H1 (cell line): ENCODE data around the gene LRRC55. TPM values are rescaled to one million over a fixed set of nuclear protein-coding genes. Genes with fewer than 3 reads are reported as not detected.

Experiments used
- CTCF ChIA-PET: fragments of 300-600 bp; sonication (Branson Sonifier 250); formaldehyde crosslinking; loops from one replicate; lab custom pipeline; 2021; ENCODE audit not compliant: partially characterized antibody; lab: Charles Lee
- POLR2A ChIA-PET: fragments of 300-600 bp; sonication (Branson Sonifier 250); formaldehyde crosslinking; loops from one replicate; lab custom pipeline; 2021; ENCODE audit warnings: inconsistent platforms; ENCODE audit not compliant: partially characterized antibody; lab: Charles Lee
- DNase-seq, 2 experiments: peaks; one replicate each; pipeline versions ENCODE4 v3.0.0 to v3.0.0-alpha.2; 2010 to 2022; ENCODE audit warnings: low spot score in 2 of 2, low read depth in 1 of 2, mixed read lengths in 1 of 2
- FAIRE-seq: peaks from 2 replicates; lab custom pipeline; 2011; peaks lifted over from hg19 to GRCh38; lab: Jason Lieb, UNC
- H2AFZ ChIP-seq: 2 replicates; pipeline ENCODE4 v1.8.1; 2012; ENCODE audit warnings: low read length, inconsistent platforms
- H2AK5ac ChIP-seq: 2 replicates; pipeline ENCODE4 v1.6.1; 2013; ENCODE audit warnings: low read depth, low read length
- H2BK120ac ChIP-seq: replicated peaks from 2 replicates; pipeline ENCODE3; 2013; ENCODE audit warnings: low read depth, low read length, inconsistent platforms
- H2BK12ac ChIP-seq: 2 replicates; pipeline ENCODE4 v1.6.1; 2013; ENCODE audit warnings: low read depth, low read length
- H2BK15ac ChIP-seq: 2 replicates; pipeline ENCODE4 v1.6.1; 2013; ENCODE audit warnings: low read length
- H2BK20ac ChIP-seq: 2 replicates; pipeline ENCODE4 v1.6.1; 2013; ENCODE audit warnings: low read length
- H2BK5ac ChIP-seq: 2 replicates; pipeline ENCODE4 v1.6.1; 2013; ENCODE audit warnings: low read depth, low read length
- H3K14ac ChIP-seq: 2 replicates; pipeline ENCODE4 v1.6.1; 2013; ENCODE audit warnings: inconsistent platforms; ENCODE audit not compliant: insufficient read length
- H3K18ac ChIP-seq: 2 replicates; pipeline ENCODE4 v1.6.1; 2013; ENCODE audit warnings: low read length; ENCODE audit errors: extremely low read depth
- H3K23ac ChIP-seq: 2 replicates; pipeline ENCODE4 v1.6.1; 2013; ENCODE audit warnings: inconsistent platforms; ENCODE audit not compliant: insufficient read length
- H3K23me2 ChIP-seq: 2 replicates; pipeline ENCODE4 v1.6.1; 2013; ENCODE audit warnings: low read depth, low read length
- H3K27ac ChIP-seq: 2 replicates; pipeline ENCODE4 v1.6.1; 2011; ENCODE audit warnings: low read depth, low read length, inconsistent platforms
- H3K27me3 ChIP-seq, 4 experiments: replicated peaks in 1 of 4; 1 replicate in 1 of 4; 2 replicates in 3 of 4; pipeline versions ENCODE4 v1.6.1 to v1.8.1; 2011 to 2013; ENCODE audit warnings: low read length in 3 of 4, mild to moderate bottlenecking in 3 of 4, inconsistent platforms in 2 of 4, mixed read lengths in 2 of 4, moderate library complexity in 1 of 4; ENCODE audit not compliant: control insufficient read depth in 3 of 4, insufficient read depth in 3 of 4; ENCODE audit errors: extremely low read depth in 1 of 4
- H3K36me3 ChIP-seq, 4 experiments: 2 replicates each; pipeline versions ENCODE4 v1.6.1 to v1.8.1; 2011 to 2013; ENCODE audit warnings: mild to moderate bottlenecking in 4 of 4, low read length in 3 of 4, moderate library complexity in 2 of 4, control low read depth in 1 of 4, inconsistent platforms in 1 of 4; ENCODE audit not compliant: insufficient read depth in 4 of 4, control insufficient read depth in 2 of 4
- H3K4ac ChIP-seq: replicated peaks from 2 replicates; pipeline ENCODE3; 2013; ENCODE audit warnings: low read length, low read depth, mixed read lengths, inconsistent platforms; ENCODE audit not compliant: insufficient read length
- H3K4me1 ChIP-seq, 4 experiments: replicated peaks in 1 of 4; 1 replicate in 1 of 4; 2 replicates in 3 of 4; pipeline versions ENCODE4 v1.6.1 to v1.8.1; 2011 to 2013; ENCODE audit warnings: low read length in 3 of 4, inconsistent platforms in 2 of 4, mixed read lengths in 1 of 4; ENCODE audit not compliant: insufficient read depth in 4 of 4, control insufficient read depth in 3 of 4
- H3K4me2 ChIP-seq, 2 experiments: 2 replicates each; pipeline versions ENCODE4 v1.6.1 to v1.8.1; 2011 to 2013; ENCODE audit warnings: low read depth in 2 of 2, low read length in 2 of 2, control low read depth in 1 of 2, inconsistent platforms in 1 of 2, mild to moderate bottlenecking in 1 of 2; ENCODE audit not compliant: insufficient read depth in 1 of 2
- H3K4me3 ChIP-seq, 4 experiments: fragments of 200-600, 300-600 bp in 1 of 4; sonication (generic), shearing (Covaris generic), sonication (Bioruptor Twin) in 1 of 4; 2 replicates each; pipeline versions ENCODE4 v1.5.1 to v1.8.1; 2011 to 2016; ENCODE audit warnings: low read length in 4 of 4, low read depth in 3 of 4, control low read depth in 2 of 4, inconsistent platforms in 2 of 4, mild to moderate bottlenecking in 2 of 4, mixed read lengths in 1 of 4, moderate library complexity in 1 of 4; ENCODE audit not compliant: insufficient read depth in 2 of 4; ENCODE audit errors: extremely low read depth in 1 of 4
- H3K56ac ChIP-seq: replicated peaks from 2 replicates; pipeline ENCODE3; 2013; ENCODE audit warnings: low read depth, mild to moderate bottlenecking, mixed read lengths, low read length, inconsistent platforms; ENCODE audit not compliant: insufficient read length
- H3K79me1 ChIP-seq: 2 replicates; pipeline ENCODE4 v1.6.1; 2013; ENCODE audit warnings: low read depth, low read length, control low read depth
- H3K79me2 ChIP-seq, 2 experiments: 2 replicates each; pipeline versions ENCODE4 v1.6.1 to v1.8.1; 2012 to 2013; ENCODE audit warnings: low read length in 2 of 2, mild to moderate bottlenecking in 2 of 2, inconsistent platforms in 1 of 2; ENCODE audit not compliant: insufficient read depth in 2 of 2, control insufficient read depth in 1 of 2
- H3K9ac ChIP-seq, 4 experiments: replicated peaks in 1 of 4; 1 replicate in 1 of 4; 2 replicates in 3 of 4; pipeline versions ENCODE4 v1.6.1 to v1.8.1; 2011 to 2013; ENCODE audit warnings: low read depth in 3 of 4, low read length in 3 of 4, control low read depth in 2 of 4, mild to moderate bottlenecking in 2 of 4, moderate library complexity in 2 of 4, inconsistent platforms in 1 of 4; ENCODE audit errors: extremely low read depth in 1 of 4
- H3K9me3 ChIP-seq, 2 experiments: 2 replicates each; pipeline versions ENCODE4 v1.6.1 to v1.8.1; 2012 to 2013; ENCODE audit warnings: mild to moderate bottlenecking in 2 of 2, moderate library complexity in 2 of 2, control low read depth in 1 of 2, inconsistent platforms in 1 of 2, low read depth in 1 of 2, low read length in 1 of 2, mixed read lengths in 1 of 2; ENCODE audit not compliant: insufficient read depth in 2 of 2
- H4K20me1 ChIP-seq, 2 experiments: replicated peaks in 1 of 2; 2 replicates each; pipeline versions ENCODE3 to v1.8.1; 2011 to 2013; ENCODE audit warnings: inconsistent platforms in 2 of 2, low read length in 2 of 2, mild to moderate bottlenecking in 1 of 2; ENCODE audit not compliant: insufficient read depth in 2 of 2, control insufficient read depth in 1 of 2
- H4K5ac ChIP-seq: 2 replicates; pipeline ENCODE4 v1.6.1; 2013; ENCODE audit warnings: low read length, low read depth, mixed read lengths, inconsistent platforms; ENCODE audit not compliant: insufficient read length
- H4K8ac ChIP-seq: 2 replicates; pipeline ENCODE4 v1.8.0; 2013; ENCODE audit warnings: mild to moderate bottlenecking, moderate library complexity, low read length, inconsistent platforms; ENCODE audit not compliant: insufficient read depth; ENCODE audit errors: extremely low read depth
- H4K91ac ChIP-seq: replicated peaks from 2 replicates; pipeline ENCODE3; 2013; ENCODE audit warnings: low read length, mixed read lengths, inconsistent platforms; ENCODE audit not compliant: insufficient read length
- EZH2 ChIP-seq: fragments of 200-600 bp; sonication (generic); IDR thresholded peaks from 2 replicates; pipeline ENCODE4 v1.7.1; 2012; ENCODE audit warnings: low read depth, mild to moderate bottlenecking, moderate library complexity, low read length, inconsistent platforms; ENCODE audit not compliant: severe bottlenecking
- JUND ChIP-seq: IDR thresholded peaks from 2 replicates; pipeline ENCODE4 v1.6.1; 2011; ENCODE audit warnings: mild to moderate bottlenecking, improper control_type of control experiment, low read length
- NRF1 ChIP-seq: IDR thresholded peaks from 2 replicates; pipeline ENCODE4 v1.6.1; 2011; ENCODE audit warnings: mild to moderate bottlenecking, low read depth, low read length, improper control_type of control experiment
- POU5F1 ChIP-seq: IDR thresholded peaks from 2 replicates; pipeline ENCODE4 v1.6.1; 2011; ENCODE audit warnings: low read depth, mild to moderate bottlenecking, low read length, moderate library complexity
- SIN3A ChIP-seq, 2 experiments: IDR thresholded peaks in 1 of 2; conservative IDR thresholded peaks in 1 of 2; 2 replicates each; pipeline ENCODE4 v1.6.1; 2011 to 2012; ENCODE audit warnings: low read length in 2 of 2, improper control_type of control experiment in 1 of 2, low read depth in 1 of 2, mild to moderate bottlenecking in 1 of 2
- SP4 ChIP-seq: IDR thresholded peaks from 2 replicates; pipeline ENCODE4 v1.6.1; 2012; ENCODE audit warnings: low read length, inconsistent platforms
- TBP ChIP-seq: IDR thresholded peaks from 2 replicates; pipeline ENCODE4 v1.6.1; 2011; ENCODE audit warnings: low read depth, low read length, improper control_type of control experiment
- WGBS, 2 experiments: shearing (Covaris generic) in 1 of 2; methylation state at CpG; one replicate each; pipeline versions ENCODE4 v1.1.6 to v1.1.7; 2013 to 2015; ENCODE audit warnings: low lambda C conversion rate in 2 of 2, mixed read lengths in 2 of 2, inconsistent platforms in 1 of 2, low coverage in 1 of 2, missing lambda C conversion rate in 1 of 2; ENCODE audit not compliant: insufficient replicate concordance in 2 of 2, insufficient coverage in 1 of 2, insufficient read length in 1 of 2; ENCODE audit errors: extremely low coverage in 1 of 2, missing lambda C conversion rate in 1 of 2; 5-methylcytosine and 5-hydroxymethylcytosine counted together
- polyA plus RNA-seq, 7 experiments: library from polyadenylated mRNA; depleted of rRNA in 3 of 7; stranded (reverse) in 5 of 7; unstranded in 2 of 7; fragments of >200 nt in 5 of 7; fragments of 200-250 nt in 2 of 7; gene quantifications; 1 replicate in 5 of 7; 2 replicates in 1 of 7; 4 replicates in 1 of 7; pipeline versions ENCODE4 v1.2.1 to v1.2.3, GENCODE V29; 2011 to 2013; ENCODE audit warnings: missing spikeins in 2 of 7, mixed read lengths in 2 of 7
- total RNA-seq: library from RNA; stranded (reverse); fragmentation: NEBNext Ultra II Directional; extraction: Animal tissue kit (Norgen Biotek cat#: 25700); gene quantifications from 2 replicates; pipeline ENCODE4 v1.2.1, GENCODE V29; 2021

LRRC55 gene
- total and polyA plus RNA-seq, 2 of the 8 experiments (the other 6 are each of a cell fraction or from before 2014, with no cell fraction given), result 0.62 to 1.1 TPM

- POLR2A ChIA-PET, result interaction anchor here (0.6 to 1.6 kb wide), 2 partner anchors 26 to 90 kb away, joined by 3 to 4 read pairs; no protein-coding TSS in a partner anchor
- Histone ChIP-seq H3K23ac (no peak overlapping the region), H2BK12ac (no peak overlapping the region), H2AK5ac (no peak overlapping the region), H3K79me1 (no peaks in the 10 kb centered on the region), H3K4me3 (no peak overlapping the region), H4K20me1 (no peaks in the 10 kb centered on the region), H3K56ac (no peak overlapping the region), H3K27ac (no peak overlapping the region), H3K9me3 (no peaks in the 10 kb centered on the region), H2AFZ (no peak overlapping the region), H3K18ac (no peak overlapping the region), H4K8ac (no peak overlapping the region), H3K14ac (no peak overlapping the region), H3K23me2 (no peaks in the 10 kb centered on the region), H4K5ac (no peak overlapping the region), H2BK20ac (no peak overlapping the region), H2BK15ac (no peak overlapping the region), H3K79me2 (no peaks in the 10 kb centered on the region), H2BK5ac (no peak overlapping the region), H3K27me3 (no peaks in the 10 kb centered on the region), H3K9ac (no peak overlapping the region), H2BK120ac (no peak overlapping the region), H4K91ac (no peak overlapping the region), H3K36me3 (no peaks in the 10 kb centered on the region), H3K4ac (no peak overlapping the region), H3K4me1 (peaks cover 0 to 4% (median 1%) of the 10 kb centered on the region in 4 experiments; a peak in 4 of 7 replicates), H3K4me2 (no peak overlapping the region)
- 100% methylated on average over 1 of the region's 1 CpG; no CpG with 5 or more reads in 1 of the 2 experiments for WGBS, 2 experiments
- TF ChIP-seq SP4, result no peak
- TF ChIP-seq EZH2, result no peak
- TF ChIP-seq SIN3A (conservative IDR thresholded peaks at IDR 0.05 in 1 of 2, IDR thresholded peaks at IDR 0.05 in 1 of 2; ENCODE audit: low read depth in 1 of 2, low read length in 2 of 2), result no peak
- TF ChIP-seq NRF1, result no peak
- TF ChIP-seq JUND, result no peak
- no peak for TF ChIP-seq POU5F1
- TF ChIP-seq TBP, result no peak
- DNase-seq (no peak), FAIRE-seq (no peak)
- CTCF ChIA-PET, result interaction anchor here (0.5 to 33.7 kb wide), 8 partner anchors 10 to 259 kb away, joined by 3 to 942 read pairs (median 4); no protein-coding TSS in a partner anchor
Measured at GRCh38 chr11:57239348-57239747, 57.6 kb downstream of the LRRC55 start.
